Central memory CD8-positive, alpha-beta T cell (primary cell): ENCODE results near the gene NTSR2.
"Not testable (repeated sequence)": the region's sequence is repeated elsewhere in the genome, so short reads cannot be mapped to it uniquely, and the experiment has no call there.

Experiments used
- ATAC-seq: fragments of 150-1000 bp; cut with Tn5 transposase; replicated peaks from 2 replicates; pipeline ENCODE4 v1.10.0; 2022; ENCODE audit warnings: mild to moderate bottlenecking, moderate FRiP score, moderate number of reproducible peaks; ENCODE audit not compliant: poor library complexity, severe bottlenecking; ENCODE audit errors: extremely low read depth
- DNase-seq, 2 donors: peaks; one replicate each; pipeline ENCODE4 v3.0.0; 2021; ENCODE audit warnings: low spot score in 2 of 2
- H3K27ac Mint-ChIP-seq: one replicate; pipeline ENCODE4 v1.8.0; 2022; ENCODE audit warnings: low read depth, mild to moderate bottlenecking, moderate library complexity, mixed read lengths
- H3K27me3 Mint-ChIP-seq: one replicate; pipeline ENCODE4 v1.8.0; 2022; ENCODE audit warnings: mixed read lengths
- H3K36me3 Mint-ChIP-seq: one replicate; pipeline ENCODE4 v1.8.0; 2022; ENCODE audit warnings: mild to moderate bottlenecking, moderate library complexity, mixed read lengths; ENCODE audit not compliant: insufficient read depth
- H3K4me1 Mint-ChIP-seq: one replicate; pipeline ENCODE4 v1.8.0; 2022; ENCODE audit warnings: mixed read lengths
- H3K4me3 Mint-ChIP-seq: one replicate; pipeline ENCODE4 v1.8.0; 2022; ENCODE audit warnings: mild to moderate bottlenecking, moderate library complexity, mixed read lengths
- H3K9me3 Mint-ChIP-seq: one replicate; pipeline ENCODE4 v1.8.0; 2022; ENCODE audit warnings: mixed read lengths

NTSR2 gene

GRCh38 chr2:11667194-11667593, 2.8 kb downstream of the NTSR2 start:
- no peak for DNase-seq
- H3K27me3 Mint-ChIP-seq, result peaks cover 63% of the 10 kb centered on the region
- H3K4me3 Mint-ChIP-seq, result no peak overlapping the region
- no peak for ATAC-seq
- peaks cover 6% of the 10 kb centered on the region for H3K4me1 Mint-ChIP-seq
- H3K27ac Mint-ChIP-seq, result no peak overlapping the region
- no peaks in the 10 kb centered on the region for H3K36me3 Mint-ChIP-seq
- H3K9me3 Mint-ChIP-seq, result peaks cover 7% of the 10 kb centered on the region

DNA sequence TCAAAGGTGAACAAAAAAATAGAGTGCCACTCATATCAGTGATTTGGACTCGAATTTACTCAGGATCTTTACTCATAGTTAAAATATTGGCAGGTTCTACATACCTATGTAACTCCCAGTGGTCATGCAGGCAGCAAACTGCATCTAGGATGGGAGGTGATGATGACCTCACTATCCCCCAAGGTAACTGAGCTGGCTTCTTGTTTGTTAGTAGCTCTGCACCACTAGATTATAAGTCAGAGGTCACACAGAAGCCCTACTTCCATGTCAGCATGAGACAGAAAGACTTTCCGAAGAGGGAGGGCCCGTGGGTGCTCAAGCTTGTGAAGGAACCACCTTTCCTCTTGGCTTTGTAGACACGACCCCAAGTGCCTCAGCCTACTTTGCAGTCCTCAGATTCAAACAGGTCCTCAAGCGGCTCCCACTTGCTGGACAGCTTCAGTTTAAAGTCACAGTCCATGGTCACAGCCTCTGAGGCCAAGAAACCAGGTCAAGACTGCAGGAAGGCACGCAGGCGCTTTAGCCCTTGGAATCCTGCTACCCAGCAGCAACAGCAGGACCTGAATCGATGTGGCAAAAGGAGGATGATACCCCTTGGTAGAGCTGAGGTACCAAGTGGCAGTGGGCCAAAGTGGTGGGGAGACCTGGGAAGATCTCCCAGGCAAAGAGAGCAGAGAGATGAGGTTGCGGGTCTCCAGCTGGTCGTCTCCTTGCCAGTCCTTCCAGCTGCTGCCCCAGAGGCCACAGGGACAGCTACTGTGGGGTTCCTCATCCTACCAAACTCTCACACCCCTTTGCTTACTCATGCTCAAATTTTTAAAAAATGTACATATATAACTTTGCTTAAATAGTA, 4.3 kb downstream of the NTSR2 start:
- no peaks in the 10 kb centered on the region for H3K36me3 Mint-ChIP-seq
- no peak overlapping the region for H3K27ac Mint-ChIP-seq
- H3K27me3 Mint-ChIP-seq, result peaks cover 76% of the 10 kb centered on the region
- ATAC-seq (no peak), DNase-seq (no peak)
- peaks cover 10% of the 10 kb centered on the region for H3K9me3 Mint-ChIP-seq
- peaks cover 6% of the 10 kb centered on the region for H3K4me1 Mint-ChIP-seq
- no peak overlapping the region for H3K4me3 Mint-ChIP-seq

DNA sequence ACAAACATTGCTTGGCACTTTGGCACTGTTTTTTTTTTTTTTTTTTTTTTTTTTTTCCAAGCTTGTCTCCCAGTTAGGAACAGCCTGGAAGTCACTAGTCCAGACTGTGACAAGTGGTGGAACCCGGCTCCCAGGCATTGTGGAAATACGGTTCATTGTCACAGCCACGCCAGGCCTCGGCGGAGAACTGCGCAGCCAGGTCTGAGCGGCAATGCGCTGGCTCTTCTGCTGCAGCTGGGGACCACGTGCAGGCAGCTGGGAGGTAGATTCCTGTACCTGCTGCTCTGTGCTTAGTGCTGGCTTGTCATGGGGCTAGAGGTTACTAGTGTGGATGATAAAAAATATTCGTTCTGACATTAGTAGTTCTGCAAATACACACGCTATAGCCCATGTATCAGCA, 5.0 kb downstream of the NTSR2 start:
- no peak for DNase-seq
- Mint-ChIP-seq H3K4me3 (no peak overlapping the region), H3K36me3 (no peaks in the 10 kb centered on the region), H3K9me3 (peaks cover 10% of the 10 kb centered on the region), H3K4me1 (peaks cover 6% of the 10 kb centered on the region), H3K27me3 (peaks cover 76% of the 10 kb centered on the region), H3K27ac (no peak overlapping the region)
- ATAC-seq, result no peak

DNA sequence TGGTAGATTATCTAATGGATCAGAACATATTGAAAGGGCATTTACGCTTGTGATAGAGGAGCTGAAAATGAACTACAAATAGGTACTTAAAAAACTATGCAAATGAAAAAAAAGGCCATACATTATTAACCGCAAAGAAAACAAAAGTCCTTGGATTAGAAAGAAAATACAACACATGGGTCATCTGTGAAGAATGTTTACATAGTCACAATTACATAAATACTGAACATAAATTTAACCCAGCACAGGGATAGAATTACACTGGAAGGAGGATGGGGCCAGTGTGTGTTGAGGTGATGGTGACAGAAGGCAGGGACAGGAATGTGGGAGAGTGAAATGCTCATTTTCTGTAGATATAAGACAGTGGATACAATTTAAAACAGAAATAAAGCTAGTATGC, 6.6 kb downstream of the NTSR2 start:
- Mint-ChIP-seq H3K36me3 (no peaks in the 10 kb centered on the region), H3K27ac (no peak overlapping the region), H3K4me3 (no peak overlapping the region), H3K9me3 (peaks cover 5% of the 10 kb centered on the region), H3K27me3 (peaks cover 84% of the 10 kb centered on the region), H3K4me1 (peaks cover under 1% of the 10 kb centered on the region)
- no peak for DNase-seq
- ATAC-seq, result no peak

DNA sequence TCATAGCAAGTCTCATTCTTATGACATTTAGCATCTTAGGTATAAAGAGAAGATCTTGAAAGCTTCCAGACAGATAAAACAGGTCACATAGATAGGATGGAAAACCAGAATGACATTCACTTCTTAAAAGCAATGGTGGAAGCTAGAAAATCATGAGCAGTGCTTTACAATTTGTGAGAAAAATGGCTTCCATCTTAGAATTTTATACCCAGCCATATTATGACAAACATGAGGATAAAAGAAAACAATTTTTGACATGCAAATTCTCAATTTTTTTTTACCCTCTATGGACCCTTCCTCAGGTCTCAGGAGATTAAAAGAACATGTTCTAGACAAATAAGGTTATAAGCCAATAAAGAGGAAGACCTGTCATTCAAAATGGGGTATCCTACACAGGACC, 7.1 kb downstream of the NTSR2 start:
- ATAC-seq, result no peak
- Mint-ChIP-seq H3K27ac (no peak overlapping the region), H3K9me3 (peaks cover 5% of the 10 kb centered on the region), H3K36me3 (no peaks in the 10 kb centered on the region), H3K4me1 (no peaks in the 10 kb centered on the region), H3K4me3 (no peak overlapping the region), H3K27me3 (peaks cover 84% of the 10 kb centered on the region)
- no peak for DNase-seq

DNA sequence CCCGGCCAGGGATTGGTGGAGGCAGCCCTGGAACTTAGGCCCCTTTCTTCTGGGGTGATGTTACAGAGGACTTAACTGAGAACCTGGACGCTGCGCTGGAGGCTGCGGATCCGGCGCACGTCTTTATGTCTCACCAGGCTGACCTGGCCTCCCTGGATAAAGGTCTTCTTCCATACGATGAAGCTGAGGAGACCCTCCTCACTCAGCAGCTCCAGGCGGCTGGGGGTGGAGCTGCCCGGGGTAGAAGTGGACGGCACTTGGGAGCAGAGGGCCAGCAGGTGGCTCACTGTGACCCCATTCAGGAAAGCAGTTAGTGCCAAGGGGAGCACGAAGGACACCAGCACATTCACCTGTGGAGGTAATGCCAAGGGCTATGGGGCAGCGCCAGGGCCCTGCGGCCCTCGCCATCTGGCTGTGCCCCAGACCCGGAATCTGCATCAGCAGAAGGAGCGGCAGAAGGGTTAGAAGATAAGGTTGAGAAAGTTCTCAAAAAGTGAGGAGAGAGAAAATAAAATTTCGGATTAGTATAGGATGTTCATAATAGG, 8.0 kb downstream of the NTSR2 start:
- ATAC-seq (no peak), DNase-seq (no peak)
- H3K9me3 Mint-ChIP-seq, result peaks cover 5% of the 10 kb centered on the region
- H3K4me1 Mint-ChIP-seq, result no peaks in the 10 kb centered on the region
- H3K27ac Mint-ChIP-seq, result no peak overlapping the region
- H3K4me3 Mint-ChIP-seq, result no peak overlapping the region
- no peaks in the 10 kb centered on the region for H3K36me3 Mint-ChIP-seq
- peaks cover 83% of the 10 kb centered on the region for H3K27me3 Mint-ChIP-seq

GRCh38 chr2:11660396-11660795, 9.6 kb downstream of the NTSR2 start:
- H3K27me3 Mint-ChIP-seq, result peaks cover 81% of the 10 kb centered on the region
- not testable (repeated sequence) for DNase-seq, H3K36me3 Mint-ChIP-seq, H3K27ac Mint-ChIP-seq, H3K9me3 Mint-ChIP-seq, H3K4me1 Mint-ChIP-seq, ATAC-seq, H3K4me3 Mint-ChIP-seq

GRCh38 chr2:11659851-11660250, 10.1 kb downstream of the NTSR2 start:
- Mint-ChIP-seq H3K36me3 (no peaks in the 10 kb centered on the region), H3K27me3 (peaks cover 81% of the 10 kb centered on the region), H3K27ac (no peak overlapping the region), H3K4me3 (no peak overlapping the region), H3K9me3 (peaks cover 5% of the 10 kb centered on the region), H3K4me1 (no peaks in the 10 kb centered on the region)
- DNase-seq, result no peak
- ATAC-seq, result no peak

DNA sequence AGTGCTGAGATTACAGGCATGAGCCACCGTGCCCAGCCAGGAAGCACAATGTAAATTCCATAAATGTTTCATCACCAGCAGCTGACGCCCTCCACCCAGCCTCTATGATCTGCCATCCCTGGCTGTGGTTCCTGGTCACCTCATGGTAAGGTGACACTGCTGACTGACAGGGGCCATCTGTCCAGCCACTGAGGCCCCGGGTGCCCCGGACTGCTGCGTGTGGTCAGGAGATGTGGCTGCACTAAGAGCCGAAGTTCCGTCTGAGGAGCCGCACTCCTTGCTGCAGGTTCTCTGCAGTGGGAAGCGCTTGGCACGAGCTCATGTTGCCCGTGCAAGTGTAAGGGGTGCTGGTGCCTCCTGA, 10.9 kb downstream of the NTSR2 start:
- no peak for DNase-seq
- no peaks in the 10 kb centered on the region for H3K36me3 Mint-ChIP-seq
- H3K27ac Mint-ChIP-seq, result no peak overlapping the region
- H3K4me3 Mint-ChIP-seq, result no peak overlapping the region
- peaks cover 78% of the 10 kb centered on the region for H3K27me3 Mint-ChIP-seq
- no peaks in the 10 kb centered on the region for H3K4me1 Mint-ChIP-seq
- no peak for ATAC-seq
- peaks cover 5% of the 10 kb centered on the region for H3K9me3 Mint-ChIP-seq

GRCh38 chr2:11658208-11659114, 11.5 kb downstream of the NTSR2 start:
- H3K27me3 Mint-ChIP-seq, result peaks cover 72% of the 10 kb centered on the region
- H3K4me1 Mint-ChIP-seq, result no peaks in the 10 kb centered on the region
- H3K4me3 Mint-ChIP-seq, result no peak overlapping the region
- DNase-seq (no peak), ATAC-seq (no peak)
- no peak overlapping the region for H3K27ac Mint-ChIP-seq
- peaks cover 5% of the 10 kb centered on the region for H3K9me3 Mint-ChIP-seq
- no peaks in the 10 kb centered on the region for H3K36me3 Mint-ChIP-seq

- H3K27me3 Mint-ChIP-seq, result peaks cover 64% of the 10 kb centered on the region
- H3K36me3 Mint-ChIP-seq, result no peaks in the 10 kb centered on the region
- no peak overlapping the region for H3K27ac Mint-ChIP-seq
- no peak overlapping the region for H3K4me3 Mint-ChIP-seq
- ATAC-seq, result no peak
- H3K9me3 Mint-ChIP-seq, result peaks cover 5% of the 10 kb centered on the region
- no peaks in the 10 kb centered on the region for H3K4me1 Mint-ChIP-seq
- DNase-seq, result no peak
These were observed 12.3 kb downstream of the NTSR2 start for GRCh38 chr2:11657646-11658045.

- Mint-ChIP-seq H3K36me3 (no peaks in the 10 kb centered on the region), H3K4me3 (no peak overlapping the region), H3K9me3 (peaks cover 3% of the 10 kb centered on the region), H3K4me1 (no peaks in the 10 kb centered on the region), H3K27me3 (peaks cover 59% of the 10 kb centered on the region), H3K27ac (no peak overlapping the region)
- ATAC-seq, result no peak
- DNase-seq, result no peak
These were observed 12.8 kb downstream of the NTSR2 start for GRCh38 chr2:11657195-11657594.
